Caki2 (cell line): ENCODE data around the gene CDCA4. TPM values are rescaled to one million over a fixed set of nuclear protein-coding genes. Genes with fewer than 3 reads are reported as not detected.
A peak's percentile ranks its signal among the peaks of the same experiment; 100 is the strongest.
"Not testable (repeated sequence)": the region's sequence is repeated elsewhere in the genome, so short reads cannot be mapped to it uniquely, and the experiment has no call there.

Experiments used
- DNase-seq: peaks from one replicate; pipeline ENCODE4 v3.0.0-alpha.2; 2015; ENCODE audit warnings: low read depth
- in situ Hi-C: cut with HindIII; loops from 2 replicates; pipeline ENCODE4 v1.10.0; 2016; ENCODE audit warnings: low sequenced_read_pairs, low pct_unique_long_range_greater_than_20kb, mixed read lengths
- total RNA-seq: library from RNA; depleted of rRNA; stranded (reverse); fragments of >200 nt; shearing (Covaris generic); gene quantifications from 2 replicates; pipeline ENCODE4 v1.2.3, GENCODE V29; 2014; ENCODE audit warnings: low replicate concordance

Gene CDCA4
- total RNA-seq, 1 experiment from 2014 or later = 30.3 TPM

DNA sequence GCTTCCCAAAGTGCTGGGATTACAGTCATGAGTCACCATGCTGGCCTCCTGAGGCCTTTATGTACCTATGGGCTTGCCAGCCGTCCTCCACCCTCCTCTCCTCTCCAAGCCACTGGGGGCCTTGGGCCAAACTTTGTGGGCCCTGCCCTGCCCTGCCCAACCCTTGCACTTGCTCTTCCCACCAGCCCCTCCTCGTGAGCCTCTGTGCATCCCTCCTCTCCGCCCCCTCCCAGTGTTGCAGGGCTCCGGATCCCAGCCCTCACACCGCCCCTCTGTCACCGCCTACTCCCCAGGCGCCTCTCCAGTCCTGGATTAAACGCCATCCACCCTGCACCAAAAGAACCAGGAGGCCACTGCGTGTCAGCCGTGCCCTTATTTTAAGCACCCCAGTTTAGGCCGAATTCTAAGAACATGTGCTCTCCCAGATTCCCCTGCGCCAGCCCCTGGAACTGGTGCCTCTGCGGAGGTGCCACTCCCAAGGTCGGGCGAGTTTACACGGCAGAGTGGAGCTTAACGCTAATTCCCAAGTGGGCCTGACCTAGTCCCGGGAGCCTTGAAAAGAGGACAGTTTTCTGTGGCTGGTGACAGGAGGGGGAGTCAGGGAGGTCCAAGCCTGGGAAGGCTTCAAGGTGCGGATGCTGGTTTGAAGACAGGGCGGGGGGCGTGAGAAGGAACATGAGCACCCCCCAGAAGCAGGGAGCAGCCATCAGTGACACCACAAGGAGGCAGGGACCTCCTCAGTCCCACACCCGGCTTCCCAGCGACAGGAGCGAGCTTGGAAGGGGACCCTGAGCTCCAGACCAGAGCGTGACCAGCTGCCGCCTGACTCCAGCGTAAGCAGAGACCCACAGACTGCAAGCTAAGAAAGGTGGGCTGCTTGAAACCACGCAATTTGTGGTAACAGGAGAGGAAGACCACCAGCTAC lies 21.2 kb upstream of the CDCA4 start:
- in situ Hi-C loops = no loop called here
- no peak for DNase-seq

DNA sequence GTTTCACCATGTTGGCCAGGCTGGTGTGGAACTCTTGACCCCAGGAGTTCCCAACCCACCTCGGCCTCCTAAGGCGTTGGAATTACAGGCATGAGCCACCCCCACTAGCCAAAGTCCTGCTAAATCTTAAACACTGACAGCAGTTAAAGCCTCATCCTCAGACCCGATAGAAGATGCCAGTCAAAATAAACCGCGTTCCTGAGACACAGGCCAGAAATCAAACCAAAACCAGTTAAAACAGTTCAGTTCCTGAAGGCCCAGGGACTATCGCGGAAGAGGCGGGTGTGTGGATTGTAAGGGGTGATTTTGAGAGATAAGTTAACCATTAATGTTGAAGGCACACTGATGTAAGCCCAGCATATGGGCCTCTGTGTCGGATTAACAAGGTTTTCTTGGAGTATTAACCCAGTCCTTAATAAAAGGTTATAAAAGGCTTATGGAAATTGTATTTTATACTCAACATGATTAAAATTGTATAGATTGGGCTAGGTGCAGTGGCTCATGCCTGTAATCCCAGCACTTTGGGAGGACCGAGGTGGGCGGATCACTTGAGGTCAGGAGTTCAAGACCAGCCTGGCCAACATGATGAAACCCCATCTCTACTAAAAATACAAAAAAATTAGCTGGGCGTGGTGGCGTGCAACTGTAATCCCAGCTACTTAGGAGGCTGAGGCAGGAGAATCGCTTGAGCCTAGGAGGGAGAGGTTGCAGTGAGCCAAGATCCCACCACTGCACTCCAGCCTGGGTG lies 18.7 kb upstream of the CDCA4 start:
- in situ Hi-C loops = no loop called here
- peak; percentile 60 for DNase-seq

DNA sequence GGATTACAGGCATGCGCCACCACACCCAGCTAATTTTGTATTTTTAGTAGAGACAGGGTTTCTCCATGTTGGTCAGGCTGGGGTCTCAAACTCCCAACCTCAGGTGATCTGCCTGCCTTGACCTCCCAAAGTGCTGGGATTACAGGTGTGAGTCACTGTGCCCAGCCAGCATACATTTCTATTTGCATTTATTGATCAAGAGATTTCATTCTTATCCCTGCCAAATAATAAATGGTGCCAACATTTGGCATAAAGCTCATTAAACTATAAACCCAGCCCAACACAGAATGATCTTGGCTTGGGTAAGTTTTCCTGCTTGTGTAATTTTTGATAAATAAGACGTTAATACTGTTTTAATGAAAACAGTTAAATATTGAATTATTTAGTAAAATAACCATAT lies 14.7 kb upstream of the CDCA4 start:
- in situ Hi-C loops, DNase-seq: not testable (repeated sequence)

DNA sequence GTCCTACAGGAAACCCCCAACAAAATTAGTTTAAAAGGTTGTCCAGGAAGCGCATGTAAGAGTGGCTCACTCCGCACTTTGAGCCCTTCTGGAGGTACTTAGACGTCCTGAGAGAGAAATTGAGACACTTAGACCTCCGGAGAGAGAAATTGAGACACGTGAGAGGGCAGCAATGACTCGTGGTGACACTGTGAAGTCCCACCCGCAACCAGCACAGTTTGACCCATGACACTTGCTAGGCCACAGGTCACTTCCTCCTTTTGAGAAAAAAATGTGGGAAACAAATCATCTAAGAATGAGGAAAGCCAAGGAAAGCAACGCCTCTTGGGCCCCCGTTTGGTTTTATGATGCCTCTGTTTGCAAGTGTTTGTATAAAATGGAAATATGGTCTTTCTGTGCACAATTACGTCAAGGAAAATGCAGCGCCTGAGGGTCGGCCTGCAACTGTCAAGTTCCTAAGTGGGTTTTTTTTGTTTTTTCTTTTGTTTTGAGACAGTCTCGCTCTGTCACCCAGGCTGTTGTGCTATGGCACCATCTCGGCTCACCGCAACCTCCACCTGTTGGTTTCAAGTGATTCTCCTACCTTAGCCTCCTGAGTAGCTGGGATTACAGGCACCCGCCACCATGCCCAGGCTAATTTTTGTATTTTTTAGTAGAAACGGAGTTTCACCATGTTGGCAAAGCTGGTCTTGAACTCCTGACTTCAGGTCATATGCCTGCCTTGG lies 13.6 kb upstream of the CDCA4 start:
- in situ Hi-C loops = no loop called here
- peak; percentile 65 for DNase-seq

DNA sequence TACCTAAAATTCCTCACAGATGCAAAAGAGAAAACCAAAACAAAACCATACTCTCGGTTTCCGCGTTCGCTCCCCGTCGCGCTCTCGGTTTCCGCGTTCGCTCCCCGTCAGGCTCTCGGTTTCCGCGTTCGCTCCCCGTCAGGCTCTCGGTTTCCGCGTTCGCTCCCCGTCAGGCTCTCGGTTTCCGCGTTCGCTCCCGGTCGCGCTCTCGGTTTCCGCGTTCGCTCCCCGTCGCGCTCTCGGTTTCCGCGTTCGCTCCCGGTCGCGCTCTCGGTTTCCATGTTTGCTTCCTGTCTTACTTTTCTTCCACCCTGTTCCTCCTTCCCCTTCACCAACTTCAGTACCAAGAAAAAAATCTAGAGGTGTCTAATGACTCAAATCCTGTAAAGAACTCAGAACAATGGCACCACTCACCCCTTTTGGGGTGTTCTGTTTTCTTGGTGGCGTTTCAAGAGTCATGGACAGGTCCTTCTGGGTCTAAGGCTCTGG lies 12.6 kb upstream of the CDCA4 start:
- peak; percentile 42 for DNase-seq
- in situ Hi-C loops = not testable (repeated sequence)

DNA sequence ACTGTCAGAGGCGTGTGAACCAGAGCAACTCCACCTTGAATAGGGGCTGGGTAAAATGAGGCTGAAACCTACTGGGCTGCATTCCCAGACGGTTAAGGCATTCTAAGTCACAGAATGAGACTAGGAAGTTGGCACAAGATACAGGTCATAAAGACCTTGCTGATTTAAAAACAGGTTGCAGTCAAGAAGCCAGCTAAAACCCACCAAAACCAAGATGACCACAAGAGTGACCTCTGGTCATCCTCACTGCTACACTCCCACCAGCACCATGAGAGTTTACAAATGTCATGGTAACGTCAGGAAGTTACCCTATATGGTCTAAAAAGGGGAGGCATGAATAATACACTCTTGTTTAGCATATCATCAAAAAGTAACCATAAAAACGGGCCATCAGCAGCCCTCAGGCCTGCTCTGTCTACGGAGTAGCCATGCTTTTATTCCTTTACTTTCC lies 11.6 kb upstream of the CDCA4 start:
- in situ Hi-C loops = not testable (repeated sequence)
- DNase-seq = peak; percentile 94

DNA sequence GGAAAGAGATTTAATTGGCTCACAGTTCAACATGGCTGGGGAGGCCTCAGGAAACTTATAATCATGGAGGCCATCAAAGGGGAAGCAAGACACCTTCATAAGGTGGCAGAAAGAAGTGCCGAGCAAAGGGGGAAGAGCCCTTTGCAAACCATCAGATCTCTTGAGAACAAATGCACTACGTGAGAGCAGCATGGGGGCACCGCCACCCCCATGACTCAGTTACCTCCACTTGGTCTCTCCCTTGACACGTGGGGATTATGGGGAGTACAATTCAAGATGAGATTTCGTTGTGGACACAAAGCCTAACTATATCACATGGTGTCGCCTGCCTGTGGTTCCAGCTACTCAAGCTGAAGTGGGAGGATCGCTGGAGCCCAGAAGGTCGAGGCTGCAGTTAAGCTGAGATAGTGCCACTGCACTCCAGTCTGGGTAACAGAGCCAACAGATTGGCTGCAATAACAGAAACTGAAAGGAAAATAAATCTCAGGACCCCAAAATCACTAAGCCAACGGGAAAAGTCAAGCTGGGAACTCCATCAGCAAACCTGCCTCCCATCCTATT lies 10.0 kb upstream of the CDCA4 start:
- DNase-seq = no peak
- in situ Hi-C loops = no loop called here

DNA sequence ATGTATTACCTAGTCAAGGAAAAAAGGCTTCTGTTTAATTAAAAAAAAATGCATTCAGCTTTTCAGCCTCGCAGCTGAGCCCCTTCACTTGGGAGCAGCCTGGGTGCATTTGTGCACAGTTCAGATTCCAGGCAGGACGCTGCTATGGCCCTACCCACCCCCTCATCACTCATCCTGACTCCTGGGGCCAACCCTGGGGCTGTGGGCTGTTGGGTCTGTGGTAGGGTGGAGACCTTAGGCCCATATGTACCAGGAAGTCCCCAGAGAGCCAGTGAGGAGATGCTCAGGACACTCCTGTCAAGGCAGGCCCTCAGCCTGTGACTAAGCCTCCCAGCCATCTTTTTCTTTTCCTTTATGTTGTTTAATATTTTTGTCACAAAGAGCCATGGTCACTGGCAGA lies 9.3 kb upstream of the CDCA4 start:
- no peak for DNase-seq
- in situ Hi-C loops = no loop called here

DNA sequence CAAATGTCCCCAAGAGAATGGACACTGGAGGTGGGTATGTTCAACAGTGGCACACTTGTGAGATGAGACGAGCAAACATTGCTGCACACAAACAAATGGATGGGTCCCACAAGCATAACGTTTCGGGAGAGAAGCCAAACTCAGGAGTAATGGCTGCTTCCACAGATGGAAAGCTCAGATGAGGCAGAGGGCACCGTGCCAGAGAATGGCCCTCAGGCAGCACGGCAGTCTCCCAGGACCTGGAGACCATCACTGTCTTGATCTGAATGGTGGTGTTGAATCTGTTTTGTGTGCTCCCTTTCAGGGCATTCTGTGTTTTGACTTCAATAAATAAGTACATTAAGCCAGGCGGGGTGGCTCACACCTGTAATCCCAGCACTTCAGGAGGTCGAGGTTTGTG lies 8.5 kb upstream of the CDCA4 start:
- no peak for DNase-seq
- in situ Hi-C loops = no loop called here

DNA sequence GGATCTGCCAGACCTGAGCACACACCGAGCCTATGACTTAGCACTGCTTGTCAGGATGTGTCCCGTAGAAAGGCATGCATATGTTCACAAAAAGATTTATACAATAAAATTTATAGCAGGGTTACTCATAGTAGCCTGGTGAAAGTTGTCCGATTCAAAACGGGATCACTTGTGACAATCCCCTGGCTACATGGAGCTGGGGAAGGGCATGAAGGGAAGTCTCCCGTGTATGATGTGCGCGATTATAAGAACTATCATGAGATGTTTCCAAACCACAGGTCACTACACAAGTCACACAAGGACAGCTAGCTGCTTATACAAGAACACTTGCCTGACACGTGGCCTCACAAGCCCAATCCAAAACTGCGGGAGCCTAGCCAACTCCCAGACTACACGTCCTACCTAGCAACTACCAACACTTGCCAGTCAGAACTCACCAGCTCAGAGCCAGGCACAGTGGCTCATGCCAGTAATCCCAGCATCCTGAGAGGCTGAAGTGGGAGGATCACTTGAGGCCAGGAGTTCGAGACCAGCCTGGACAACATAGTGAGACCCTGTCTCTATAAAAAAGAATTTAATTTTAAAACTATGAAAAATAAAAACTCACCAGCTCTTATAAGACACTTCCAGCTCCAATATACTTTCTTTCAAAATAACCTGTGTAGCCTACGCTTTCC lies 7.5 kb upstream of the CDCA4 start:
- no peak for DNase-seq
- in situ Hi-C loops = no loop called here

DNA sequence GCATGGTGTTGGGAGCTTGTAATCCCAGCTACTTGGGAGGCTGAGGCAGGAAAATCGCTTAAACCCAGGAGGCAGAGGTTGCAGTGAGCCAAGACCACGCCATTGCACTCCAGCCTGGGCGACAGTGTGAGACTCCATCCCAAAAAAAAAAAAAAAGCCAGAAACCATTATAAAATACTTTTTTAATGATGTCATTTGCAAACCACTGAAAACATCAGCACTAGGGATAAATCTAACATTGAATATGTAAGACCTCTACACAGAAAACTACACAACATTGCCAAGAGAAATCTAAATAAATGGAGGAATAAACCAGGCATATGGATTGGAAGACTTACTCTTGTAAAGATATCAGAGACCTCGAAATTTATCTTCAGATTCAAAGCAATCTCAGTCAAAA lies 6.8 kb upstream of the CDCA4 start:
- DNase-seq, in situ Hi-C loops: not testable (repeated sequence)

DNA sequence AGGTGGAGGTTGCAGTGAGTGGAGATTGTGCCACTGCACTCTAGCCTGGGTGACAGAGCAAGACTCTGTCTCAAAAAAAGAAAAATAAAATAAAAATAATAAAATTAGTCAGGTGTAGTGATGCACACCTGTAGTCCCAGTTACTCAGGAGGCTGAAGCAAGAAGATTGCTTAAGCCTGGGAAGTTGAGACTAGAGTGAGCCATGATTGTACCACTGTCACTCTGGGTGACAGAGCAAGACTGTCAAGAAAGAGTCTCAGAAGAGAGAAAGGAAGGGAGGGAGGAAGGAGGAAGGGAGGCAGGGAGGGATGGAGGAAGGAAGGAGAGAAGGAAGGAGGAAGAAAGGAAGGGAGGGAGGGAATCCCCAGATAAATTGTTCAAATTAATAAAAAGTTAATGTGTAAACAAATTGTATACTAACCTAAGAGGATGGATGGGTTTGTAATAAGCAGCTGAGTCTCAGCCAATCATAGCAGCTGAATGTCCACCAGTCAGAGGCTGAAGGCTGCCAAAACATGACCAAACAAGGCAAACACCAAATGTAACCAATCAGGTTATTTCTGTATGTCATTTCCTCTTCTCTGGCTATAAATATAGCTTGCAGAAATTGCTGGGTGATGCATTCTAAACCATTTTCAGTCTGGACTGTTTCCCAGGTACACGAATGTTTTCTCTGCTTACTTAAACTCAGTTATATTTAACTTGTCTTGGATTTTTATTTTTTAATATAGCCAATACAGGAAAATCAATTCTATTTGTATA lies 6.1 kb upstream of the CDCA4 start:
- peak; percentile 57 for DNase-seq
- in situ Hi-C loops = no loop called here

DNA sequence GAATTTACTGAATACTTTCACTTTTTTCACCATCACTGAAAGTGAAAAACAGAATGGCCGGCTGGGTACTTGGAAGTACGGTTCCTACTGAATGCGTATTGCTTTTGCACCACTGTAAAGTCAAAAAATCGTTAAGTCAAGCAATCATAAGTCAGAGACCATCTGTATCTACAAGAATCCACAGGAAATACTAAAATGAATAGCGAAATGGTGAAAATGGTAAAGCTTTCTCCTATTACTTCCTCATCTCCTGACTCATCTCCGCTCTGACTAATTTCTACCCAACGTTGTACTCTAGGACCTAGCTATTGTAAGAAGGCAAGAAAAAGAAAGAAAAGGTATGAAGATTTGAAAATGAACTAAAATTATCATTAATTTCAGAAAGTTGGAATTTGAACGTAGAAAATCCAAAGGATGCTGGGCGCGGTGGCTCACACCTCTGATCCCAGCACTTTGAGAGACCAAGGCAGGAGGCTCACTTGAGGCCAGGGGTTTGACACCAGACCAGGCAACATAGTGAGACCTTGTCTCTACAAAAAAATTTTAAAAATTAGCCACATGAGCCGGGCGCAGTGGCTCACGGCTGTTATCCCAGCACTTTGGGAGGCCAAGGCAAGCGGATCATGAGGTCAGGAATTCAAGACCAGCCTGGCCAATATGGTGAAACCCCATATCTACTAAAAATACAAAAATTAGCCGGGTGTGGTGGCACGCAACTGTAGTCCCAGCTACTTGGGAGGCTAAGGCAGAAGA lies 5.3 kb upstream of the CDCA4 start:
- no peak for DNase-seq
- in situ Hi-C loops = no loop called here

DNA sequence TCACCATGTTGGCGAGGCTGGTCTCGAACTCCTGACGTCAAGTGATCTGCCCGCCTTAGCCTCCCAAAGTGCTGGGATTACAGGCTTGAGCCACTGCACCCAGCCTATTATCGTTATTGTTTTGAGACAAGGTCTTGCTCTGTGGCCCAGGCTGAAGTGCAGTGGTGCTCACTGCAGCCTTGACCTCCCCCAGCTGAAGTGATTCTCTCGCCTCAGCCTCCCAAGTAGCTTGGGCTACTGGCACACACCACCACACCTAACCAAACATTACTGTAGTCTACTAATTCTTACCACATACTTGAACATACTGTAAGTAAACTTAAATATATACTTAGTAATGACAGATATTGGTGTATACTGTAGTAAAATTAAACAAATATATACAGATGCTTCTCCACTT lies 4.5 kb upstream of the CDCA4 start:
- no peak for DNase-seq
- in situ Hi-C loops = no loop called here

DNA sequence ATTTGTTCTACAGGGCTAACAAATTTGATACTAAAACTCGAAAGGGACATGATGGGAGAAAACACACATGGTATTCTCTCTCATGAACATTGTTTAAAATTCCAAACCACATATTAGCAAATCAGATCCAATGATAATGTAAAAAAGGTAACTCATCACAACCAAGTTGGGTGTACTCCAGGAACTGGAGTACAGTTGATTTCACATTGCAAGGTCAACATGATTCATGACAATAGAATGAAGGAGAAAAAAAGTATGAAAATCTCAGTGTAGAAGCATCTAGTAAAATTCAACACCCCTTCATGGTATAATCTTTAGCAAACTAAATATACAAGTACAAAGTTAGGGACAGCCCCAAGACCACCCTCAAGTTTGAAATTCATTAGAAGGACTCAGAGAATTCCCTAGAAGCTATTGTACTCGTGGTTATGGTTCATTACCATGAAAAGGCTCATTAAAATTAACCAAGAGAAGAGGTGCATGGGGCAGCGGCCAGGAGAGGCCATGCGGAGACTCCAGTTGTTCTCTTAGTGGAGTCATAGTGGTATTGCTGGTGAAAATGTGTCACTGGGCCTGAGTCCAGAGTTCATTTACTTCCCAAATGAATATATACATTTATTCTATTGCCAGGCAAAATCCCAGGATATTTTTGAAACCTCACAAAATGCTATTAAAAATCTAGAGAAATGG lies 3.1 kb upstream of the CDCA4 start:
- in situ Hi-C loops = no loop called here
- DNase-seq = peak; percentile 86

DNA sequence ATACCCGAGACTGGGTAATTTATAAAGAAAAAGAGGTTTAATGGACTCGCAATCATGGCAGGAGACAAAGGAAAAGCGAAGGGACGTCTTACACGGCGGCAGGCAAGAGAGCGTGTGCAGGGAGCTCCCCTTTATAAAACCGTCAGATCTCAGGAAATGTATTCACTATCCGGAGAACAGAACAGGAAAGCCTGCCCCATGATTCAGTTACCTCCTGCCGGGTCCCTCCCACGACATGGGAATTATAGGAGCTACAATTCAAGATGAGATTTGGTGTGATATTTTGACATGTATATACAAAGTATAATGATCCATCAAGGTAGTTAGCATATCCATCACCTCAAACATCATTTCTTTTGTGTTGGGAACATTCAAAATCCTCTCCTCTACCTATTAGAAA lies 2.3 kb upstream of the CDCA4 start:
- in situ Hi-C loops = no loop called here
- no peak for DNase-seq
